SU-DHL-6 (cell line): ENCODE data around the gene TMEM232.

Experiments used
- H2AFZ ChIP-seq: fragments of 200-600 bp; sonication (generic); 2 replicates; pipeline ENCODE4 v1.6.1; 2014; ENCODE audit warnings: low read depth, mild to moderate bottlenecking, moderate library complexity, mixed read lengths, antibody characterized with exemption, low read length; ENCODE audit not compliant: severe bottlenecking
- H3F3A ChIP-seq: fragments of 200-600 bp; shearing (Covaris generic); 2 replicates; pipeline ENCODE4 v1.6.0; 2016; ENCODE audit warnings: antibody characterized with exemption, mild to moderate bottlenecking; ENCODE audit not compliant: insufficient read depth
- H3K27ac ChIP-seq: fragments of 200-600 bp; sonication (generic); 2 replicates; pipeline ENCODE4 v1.5.1; 2016; ENCODE audit warnings: low read depth, mild to moderate bottlenecking, low read length, moderate library complexity, mixed read lengths
- H3K27me3 ChIP-seq: fragments of 200-600 bp; sonication (generic), shearing (Covaris generic); 2 replicates; pipeline ENCODE4 v1.6.0; 2014; ENCODE audit warnings: mild to moderate bottlenecking, low read length
- H3K36me3 ChIP-seq: fragments of 200-600 bp; sonication (generic); 2 replicates; pipeline ENCODE4 v1.6.1; 2014; ENCODE audit warnings: mild to moderate bottlenecking, low read length, mixed read lengths
- H3K4me2 ChIP-seq: fragments of 300-600, 200-600 bp; shearing (Covaris generic), sonication (generic); 2 replicates; pipeline ENCODE4 v1.6.0; 2014; ENCODE audit warnings: low read length, low read depth, mild to moderate bottlenecking; ENCODE audit not compliant: poor library complexity, severe bottlenecking
- H3K4me3 ChIP-seq: fragments of 200-600 bp; sonication (generic); 2 replicates; pipeline ENCODE4 v1.5.1; 2014; ENCODE audit warnings: antibody characterized with exemption, low read length, mild to moderate bottlenecking, mixed read lengths; ENCODE audit not compliant: insufficient read depth, poor library complexity, severe bottlenecking
- H3K79me2 ChIP-seq: fragments of 200-600 bp; sonication (generic); 2 replicates; pipeline ENCODE4 v1.6.1; 2014; ENCODE audit warnings: mild to moderate bottlenecking, low read length, moderate library complexity; ENCODE audit not compliant: insufficient read depth
- H3K9ac ChIP-seq: fragments of 200-600 bp; sonication (generic); 2 replicates; pipeline ENCODE4 v1.7.0; 2014; ENCODE audit warnings: mild to moderate bottlenecking, low read length
- H3K9me2 ChIP-seq: fragments of 200-600 bp; sonication (generic); replicated peaks from 2 replicates; pipeline ENCODE4 v1.6.1; 2014; ENCODE audit warnings: low read length; ENCODE audit not compliant: insufficient read depth
- H3K9me3 ChIP-seq: fragments of 200-600 bp; sonication (generic); 2 replicates; pipeline ENCODE4 v1.6.1; 2014; ENCODE audit warnings: low read length, mixed read lengths; ENCODE audit not compliant: insufficient read depth
- H4K20me1 ChIP-seq: fragments of 200-600 bp; sonication (generic); 2 replicates; pipeline ENCODE4 v1.6.1; 2014; ENCODE audit warnings: low read depth, mild to moderate bottlenecking, antibody characterized with exemption, low read length, moderate library complexity, mixed read lengths
- CTCF ChIP-seq: fragments of 200-600 bp; sonication (generic); IDR thresholded peaks from one replicate; pipeline ENCODE4 v1.5.1; 2017; ENCODE audit warnings: antibody characterized with exemption, mild to moderate bottlenecking, low read length, moderate library complexity; ENCODE audit not compliant: insufficient read depth, poor library complexity, severe bottlenecking
- EZH2phosphoT487 ChIP-seq: fragments of 200-600 bp; sonication (generic), shearing (Covaris generic); conservative IDR thresholded peaks from 2 replicates; pipeline ENCODE4 v1.6.1; 2018; ENCODE audit warnings: mild to moderate bottlenecking, antibody characterized with exemption, low read length, moderate library complexity, mixed read lengths

TMEM232 gene

GRCh38 chr5:110409571-110409970, 316.9 kb downstream of the TMEM232 start:
- no peaks in the 10 kb centered on the region for H3K36me3 ChIP-seq
- TF ChIP-seq CTCF (no peak), EZH2phosphoT487 (no peak)
- no peaks in the 10 kb centered on the region for H3K9me2 ChIP-seq
- H3K27ac ChIP-seq: no peak overlapping the region
- no peaks in the 10 kb centered on the region for H3K27me3 ChIP-seq
- no peaks in the 10 kb centered on the region for H4K20me1 ChIP-seq
- H3K4me2 ChIP-seq: no peak overlapping the region
- H3K79me2 ChIP-seq: no peaks in the 10 kb centered on the region
- H3K9ac ChIP-seq: no peak overlapping the region
- H3K4me3 ChIP-seq: no peak overlapping the region
- no peaks in the 10 kb centered on the region for H3F3A ChIP-seq
- no peak overlapping the region for H2AFZ ChIP-seq
- H3K9me3 ChIP-seq: no peaks in the 10 kb centered on the region

GRCh38 chr5:110402562-110402961, 323.9 kb downstream of the TMEM232 start:
- Histone ChIP-seq H3K9ac (no peak overlapping the region), H2AFZ (no peak overlapping the region), H3K4me2 (no peak overlapping the region), H3K27ac (no peak overlapping the region), H3F3A (no peaks in the 10 kb centered on the region), H3K4me3 (no peak overlapping the region), H3K36me3 (no peaks in the 10 kb centered on the region), H3K27me3 (no peaks in the 10 kb centered on the region), H3K9me2 (no peaks in the 10 kb centered on the region; the same call in 1 of the 2 replicates), H4K20me1 (no peaks in the 10 kb centered on the region), H3K79me2 (no peaks in the 10 kb centered on the region), H3K9me3 (no peaks in the 10 kb centered on the region)
- TF ChIP-seq EZH2phosphoT487: no peak
- TF ChIP-seq CTCF: no peak

GRCh38 chr5:110401881-110402280, 324.6 kb downstream of the TMEM232 start:
- no peaks in the 10 kb centered on the region for H3K36me3 ChIP-seq
- no peak overlapping the region for H3K4me2 ChIP-seq
- no peak overlapping the region for H3K4me3 ChIP-seq
- H3K9me3 ChIP-seq: no peaks in the 10 kb centered on the region
- H3K79me2 ChIP-seq: no peaks in the 10 kb centered on the region
- no peak overlapping the region for H3K9ac ChIP-seq
- no peak overlapping the region for H3K27ac ChIP-seq
- no peaks in the 10 kb centered on the region; the same call in 1 of the 2 replicates for H3K9me2 ChIP-seq
- H2AFZ ChIP-seq: no peak overlapping the region
- no peaks in the 10 kb centered on the region for H3K27me3 ChIP-seq
- no peaks in the 10 kb centered on the region for H4K20me1 ChIP-seq
- TF ChIP-seq CTCF: no peak
- TF ChIP-seq EZH2phosphoT487: no peak
- H3F3A ChIP-seq: no peaks in the 10 kb centered on the region

DNA sequence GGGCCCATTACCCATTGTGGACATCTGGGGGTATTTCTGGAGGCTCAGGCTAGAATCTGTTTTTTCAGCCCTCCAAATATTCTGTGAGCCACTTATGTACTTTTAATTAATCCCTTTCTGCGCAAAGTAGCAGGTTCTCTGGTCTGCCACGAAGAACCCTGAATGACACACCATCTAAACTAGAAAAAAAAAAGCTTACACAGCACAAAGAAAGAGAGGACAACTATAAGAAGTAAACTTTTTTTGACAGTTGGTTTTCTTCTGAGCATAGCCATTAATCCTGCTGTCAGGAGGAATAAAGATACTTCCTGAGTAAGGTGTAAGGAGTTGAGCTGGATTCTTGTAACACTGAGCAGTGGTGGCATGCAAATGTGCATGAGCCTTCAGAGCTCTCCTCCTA, 327.5 kb downstream of the TMEM232 start:
- Histone ChIP-seq H3F3A (no peaks in the 10 kb centered on the region), H3K79me2 (no peaks in the 10 kb centered on the region), H3K27ac (no peak overlapping the region), H3K9ac (no peak overlapping the region), H3K9me2 (no peaks in the 10 kb centered on the region; the same call in 1 of the 2 replicates), H3K36me3 (no peaks in the 10 kb centered on the region), H4K20me1 (no peaks in the 10 kb centered on the region), H3K27me3 (no peaks in the 10 kb centered on the region), H2AFZ (no peak overlapping the region), H3K4me2 (no peak overlapping the region), H3K9me3 (no peaks in the 10 kb centered on the region), H3K4me3 (no peak overlapping the region)
- TF ChIP-seq EZH2phosphoT487 (no peak), CTCF (no peak)
